HG03045 (cell line): ENCODE measurements around the gene SCAMP4.

Experiments used
- ATAC-seq: cut with Tn5 transposase; IDR thresholded peaks from one replicate; pipeline ENCODE4 v1.9.1; 2021; ENCODE audit warnings: mild to moderate bottlenecking, moderate library complexity; ENCODE audit not compliant: unreplicated experiment

SCAMP4 gene

DNA sequence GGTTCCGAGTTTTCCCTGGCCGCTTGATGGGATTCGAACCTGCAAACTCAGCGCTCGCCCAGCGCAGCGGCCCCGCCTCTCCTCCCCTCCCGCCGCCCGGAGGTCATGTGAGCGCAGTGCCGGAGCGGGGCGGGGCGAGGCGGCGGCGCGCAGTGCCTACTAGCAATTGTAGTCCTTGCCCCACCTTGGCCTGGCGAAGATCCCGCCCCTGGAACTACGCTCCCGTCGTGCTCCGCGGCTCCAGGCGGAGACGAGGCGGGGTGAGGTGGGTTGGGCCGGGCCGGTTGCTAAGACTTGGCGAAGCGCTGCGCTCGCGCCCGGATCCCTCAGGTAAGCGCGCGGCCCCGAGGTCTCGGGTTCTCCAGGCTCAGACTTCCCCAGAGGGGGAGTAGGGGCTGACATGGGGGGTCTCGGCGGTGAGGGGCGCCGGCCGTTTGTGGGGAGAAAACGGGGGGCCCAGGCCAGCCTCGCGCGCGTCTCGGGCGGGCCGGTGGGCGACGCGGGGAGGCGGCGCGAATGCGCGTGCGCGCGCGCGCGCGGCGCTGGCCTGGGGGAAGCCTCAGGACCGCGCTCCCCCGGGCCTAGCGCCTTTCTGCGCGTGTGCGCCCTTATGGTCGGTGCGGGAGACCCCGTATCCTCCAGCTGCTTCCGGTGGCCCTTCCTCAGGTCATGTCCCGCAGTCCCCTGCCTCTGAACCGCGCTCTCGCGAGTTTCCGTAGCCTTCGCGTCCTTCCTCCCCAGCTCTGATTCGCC, at the start of gene SCAMP4, which contains the start of gene ADAT3:
TSS of gene SCAMP4 (plus strand) at position 290 of the 753 bp plus-strand sequence. CDS start 9,621 bp downstream, outside the sequence.
TSS of gene ADAT3 (plus strand) at position 290 of the 753 bp plus-strand sequence. CDS start 6,649 bp downstream, outside the sequence.
- ATAC-seq: peak; percentile 78

DNA sequence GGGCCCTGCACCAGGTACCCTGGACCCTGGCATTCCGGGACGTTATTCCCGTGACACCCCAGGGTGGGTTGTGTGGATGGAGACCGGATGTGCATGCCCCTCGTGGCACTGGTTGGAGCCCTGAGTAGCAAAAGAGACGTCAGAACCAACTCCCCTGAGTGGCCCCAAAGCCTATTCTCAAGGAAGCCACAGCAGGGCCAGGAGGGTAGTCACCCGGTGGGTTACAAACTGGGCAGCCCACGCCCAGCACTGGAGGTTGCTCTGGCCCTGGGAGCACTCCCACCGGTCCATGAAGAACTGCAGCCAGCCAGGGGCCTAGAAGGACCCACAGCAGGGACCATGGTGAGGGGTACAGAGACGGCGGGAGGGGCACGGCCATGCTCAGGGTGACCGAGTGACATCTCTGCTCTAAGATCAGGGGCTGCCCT, 49.4 kb upstream of the SCAMP4 start:
- ATAC-seq: peak; percentile 5

- ATAC-seq: no peak
Measured at GRCh38 chr19:1856345-1856697, 48.9 kb upstream of the SCAMP4 start.

GRCh38 chr19:1856698-1857603, 48.2 kb upstream of the SCAMP4 start:
- peak; percentile 31 for ATAC-seq

DNA sequence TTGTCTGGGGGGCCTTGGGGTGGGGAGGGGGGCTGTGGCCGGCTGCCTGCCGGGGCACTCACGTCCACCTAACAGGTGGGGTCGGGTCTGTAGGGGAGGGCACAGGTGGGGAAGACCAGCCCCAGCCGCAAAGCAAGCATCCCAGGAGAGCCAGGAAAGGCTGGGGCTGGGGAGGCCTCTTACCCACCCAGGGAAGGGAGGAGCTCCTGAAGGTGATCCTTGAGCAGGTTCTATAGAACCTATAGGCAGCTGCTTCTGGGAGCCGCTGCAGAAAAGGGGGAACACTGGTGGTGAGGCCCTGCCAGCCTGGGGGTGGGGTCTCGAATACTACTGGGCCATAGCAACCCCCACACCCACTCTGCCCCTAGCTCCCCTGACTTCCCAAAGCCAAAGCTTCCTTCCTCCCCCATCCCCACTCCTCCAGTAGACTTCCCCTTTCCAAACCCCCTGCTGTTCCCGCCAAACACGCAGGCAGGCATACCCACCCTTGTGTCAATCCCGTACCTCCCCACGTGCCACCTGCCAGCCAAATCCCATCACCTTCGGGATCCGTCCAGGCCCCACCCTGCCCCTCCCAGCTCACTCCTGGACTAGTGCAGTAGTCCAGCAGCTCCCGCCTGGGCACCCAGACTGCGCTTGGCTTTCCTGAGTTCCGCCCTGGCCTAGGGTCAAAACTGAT, 47.4 kb upstream of the SCAMP4 start:
- no peak for ATAC-seq

DNA sequence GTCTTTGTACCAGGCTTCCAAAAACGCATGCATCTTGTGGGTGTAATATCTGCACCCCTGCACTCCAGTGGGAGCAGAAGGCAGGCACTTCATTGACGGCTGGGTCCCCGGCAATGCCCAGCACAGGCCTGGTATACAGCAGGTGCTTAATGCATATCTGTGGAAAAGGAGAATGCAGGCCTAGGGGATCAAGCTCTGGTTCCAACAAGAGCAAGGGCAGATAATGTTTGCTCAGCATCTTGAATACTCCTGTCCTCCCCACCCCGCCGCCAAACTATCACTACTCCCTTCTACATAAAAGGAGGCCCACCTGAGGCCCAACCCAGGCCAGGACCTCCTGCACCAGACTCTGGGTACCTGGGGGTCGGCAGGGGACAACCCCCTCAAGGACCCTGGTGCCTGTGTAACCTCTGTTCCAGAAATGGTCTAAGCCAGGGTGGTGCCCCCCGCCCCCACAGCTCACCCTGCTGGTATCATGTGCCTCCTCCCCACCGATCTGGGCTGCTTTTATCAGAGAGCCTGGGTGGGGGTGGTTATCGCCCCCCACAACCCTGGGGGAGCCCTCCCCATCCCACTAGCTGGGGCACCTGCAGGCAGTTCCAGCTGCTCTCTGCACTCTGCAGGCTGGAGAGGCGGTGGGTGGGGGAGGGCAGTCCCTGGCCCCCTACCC, 46.7 kb upstream of the SCAMP4 start:
- no peak for ATAC-seq

GRCh38 chr19:1859331-1859781, 45.8 kb upstream of the SCAMP4 start:
- no peak for ATAC-seq

DNA sequence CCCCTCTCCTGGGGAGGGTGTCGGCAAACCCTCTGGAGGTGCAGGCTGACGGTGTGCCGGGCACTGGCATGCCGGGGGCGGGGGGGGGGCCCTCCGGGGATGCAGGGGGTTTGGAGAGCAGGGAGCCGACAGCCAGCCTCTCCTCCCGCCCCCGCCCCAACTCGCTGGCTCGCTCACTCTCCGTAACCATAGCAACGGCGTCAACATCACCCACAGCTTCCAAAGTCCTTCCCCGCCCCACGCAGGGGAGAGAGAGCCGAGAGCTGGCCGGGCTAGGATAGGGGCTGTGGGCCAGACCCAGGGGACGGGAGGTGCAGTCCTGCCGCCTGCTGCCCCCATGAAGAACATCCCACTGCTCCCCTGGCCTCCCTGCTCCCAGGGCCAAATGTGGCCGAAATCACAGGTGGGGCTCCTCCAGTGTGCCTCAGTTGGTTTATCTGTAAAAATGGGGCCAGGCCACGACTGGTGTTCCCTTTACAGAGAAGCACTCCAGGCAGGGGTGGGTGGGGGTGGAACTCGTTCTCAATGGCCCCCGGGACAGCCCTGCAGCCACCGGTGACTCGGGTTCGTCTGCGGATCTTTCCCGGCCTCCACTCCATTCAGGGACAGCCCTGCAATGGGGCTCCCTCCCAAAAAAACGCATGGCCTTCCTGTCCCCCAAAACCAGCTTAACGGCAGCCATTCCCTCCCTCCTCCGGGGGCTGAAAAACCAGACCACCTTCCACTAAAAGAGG, 45.0 kb upstream of the SCAMP4 start:
- no peak for ATAC-seq

DNA sequence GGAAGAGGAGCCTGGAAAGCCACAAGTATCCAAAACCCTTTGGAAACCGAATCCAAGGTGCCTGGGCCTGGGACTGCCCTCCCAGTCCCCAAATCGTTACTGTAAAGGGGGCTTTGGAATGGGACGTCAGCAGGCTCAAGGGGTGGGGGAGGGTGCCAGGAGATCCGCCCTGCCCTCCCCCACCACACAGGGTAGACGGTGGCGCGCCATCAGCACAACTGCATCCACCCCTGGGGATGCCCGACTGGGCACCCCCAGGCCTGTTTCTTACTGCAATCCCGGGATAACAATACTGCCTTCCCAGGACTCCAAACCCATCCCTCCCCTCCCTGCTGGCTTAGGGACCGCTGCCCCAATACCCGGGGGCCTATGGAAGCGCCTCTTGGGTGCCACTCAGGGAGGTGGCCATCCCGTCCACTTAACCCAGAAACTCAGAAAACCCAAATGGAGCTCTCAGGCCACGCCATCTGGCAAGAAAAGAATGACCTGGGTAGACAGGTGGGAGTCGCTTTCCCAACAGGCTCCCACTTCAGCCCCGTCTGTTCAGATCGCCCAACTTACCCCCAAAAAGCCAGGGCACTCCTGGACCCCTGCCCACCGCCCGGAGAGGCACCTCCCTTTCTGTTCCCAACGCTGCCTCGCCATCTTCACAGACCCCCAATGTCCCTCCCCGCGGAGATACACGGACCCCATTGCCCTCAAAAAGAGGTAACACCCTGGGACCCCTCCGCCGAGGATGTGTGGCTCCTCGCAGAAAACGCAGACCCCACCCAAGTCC, 44.2 kb upstream of the SCAMP4 start:
- no peak for ATAC-seq

DNA sequence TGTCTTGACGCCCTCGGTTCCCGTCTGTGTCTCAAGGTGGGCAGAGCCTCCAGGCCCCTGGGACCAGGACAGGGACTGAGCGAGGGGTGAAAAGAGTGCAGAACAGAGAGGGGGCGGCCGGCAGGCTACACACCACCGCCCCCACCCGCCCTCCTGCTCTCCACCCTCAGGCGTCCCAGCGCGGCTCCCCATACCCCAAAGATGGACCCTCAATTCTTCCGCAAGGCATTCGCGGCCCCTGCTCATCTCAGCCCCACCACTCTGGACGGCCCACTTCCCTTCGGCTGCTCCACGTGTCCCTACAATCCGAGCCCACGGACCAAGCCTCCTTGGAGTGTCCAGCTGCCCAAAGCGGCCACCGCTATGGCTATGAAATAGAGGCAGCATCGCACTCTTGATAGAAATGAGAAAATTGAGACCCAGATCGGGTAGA, 43.6 kb upstream of the SCAMP4 start:
- no peak for ATAC-seq

GRCh38 chr19:1862068-1862423, 43.2 kb upstream of the SCAMP4 start:
- ATAC-seq: no peak

GRCh38 chr19:1862424-1863327, 42.5 kb upstream of the SCAMP4 start:
- peak; percentile 27 for ATAC-seq

DNA sequence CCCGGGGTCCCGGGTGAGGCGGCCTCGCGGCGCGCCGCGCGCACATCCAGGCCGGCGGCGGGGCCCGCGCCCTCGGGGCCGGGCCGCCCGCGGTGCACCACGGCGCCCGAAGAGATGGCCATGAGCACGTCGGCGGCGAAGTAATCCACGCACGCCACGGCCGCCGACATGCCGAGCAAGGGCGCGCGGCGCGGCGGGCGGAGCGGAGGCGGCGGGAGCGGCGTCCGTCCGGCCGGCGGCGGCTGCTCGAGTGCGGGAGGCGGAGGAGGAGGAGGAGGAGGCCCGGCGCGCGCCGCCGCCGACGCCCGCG, 41.9 kb upstream of the SCAMP4 start, which contains the start of gene KLF16:
TSS of gene KLF16 (minus strand) at position 252 of the 310 bp plus-strand sequence. CDS start at position 170, 82 bp downstream.
- no peak for ATAC-seq

DNA sequence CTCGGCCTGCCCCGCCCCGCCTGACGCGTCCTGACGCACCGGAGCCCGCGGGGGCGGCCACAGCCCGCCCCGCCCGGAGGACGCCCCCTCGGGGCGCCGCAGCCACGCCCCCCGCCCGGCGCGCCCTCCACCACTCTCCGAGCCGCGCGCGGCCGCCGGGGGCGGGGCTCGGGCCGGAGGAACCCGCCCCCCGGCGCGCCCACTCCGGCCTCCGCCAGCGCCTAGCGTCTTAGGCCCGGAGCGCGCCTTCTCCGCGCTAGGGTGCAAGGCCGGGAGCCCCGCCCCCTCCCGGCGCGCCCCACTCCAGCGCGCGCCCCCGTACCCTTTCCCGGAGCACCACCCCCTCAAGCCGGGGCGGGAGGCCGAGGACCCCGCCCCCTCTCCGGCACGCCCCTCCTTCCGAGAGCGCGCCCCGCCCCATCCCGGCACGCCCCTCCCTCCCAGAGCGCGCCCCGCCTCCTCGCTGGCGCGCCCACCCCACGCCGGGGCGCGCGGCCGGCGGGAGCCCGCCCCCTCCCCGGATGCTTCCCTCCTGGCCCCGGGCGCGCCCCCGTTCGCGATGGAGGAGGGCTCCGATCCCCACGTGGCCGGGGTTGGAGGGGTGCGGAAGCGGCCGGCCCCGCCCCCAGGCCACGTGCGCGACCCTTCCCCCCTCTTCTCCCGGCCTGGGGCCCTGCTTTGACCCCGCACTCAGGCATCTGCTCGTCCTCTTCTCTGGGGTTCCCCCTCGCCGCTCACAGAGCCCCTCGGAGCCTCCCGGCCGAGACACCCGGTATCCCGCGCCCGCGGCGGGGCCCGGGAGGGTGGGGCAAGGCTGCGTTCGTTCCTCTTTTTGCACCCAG, 41.3 kb upstream of the SCAMP4 start:
- peak; percentile 62 for ATAC-seq

- peak; percentile 25 for ATAC-seq
Measured at GRCh38 chr19:1864480-1865171, 40.6 kb upstream of the SCAMP4 start.

DNA sequence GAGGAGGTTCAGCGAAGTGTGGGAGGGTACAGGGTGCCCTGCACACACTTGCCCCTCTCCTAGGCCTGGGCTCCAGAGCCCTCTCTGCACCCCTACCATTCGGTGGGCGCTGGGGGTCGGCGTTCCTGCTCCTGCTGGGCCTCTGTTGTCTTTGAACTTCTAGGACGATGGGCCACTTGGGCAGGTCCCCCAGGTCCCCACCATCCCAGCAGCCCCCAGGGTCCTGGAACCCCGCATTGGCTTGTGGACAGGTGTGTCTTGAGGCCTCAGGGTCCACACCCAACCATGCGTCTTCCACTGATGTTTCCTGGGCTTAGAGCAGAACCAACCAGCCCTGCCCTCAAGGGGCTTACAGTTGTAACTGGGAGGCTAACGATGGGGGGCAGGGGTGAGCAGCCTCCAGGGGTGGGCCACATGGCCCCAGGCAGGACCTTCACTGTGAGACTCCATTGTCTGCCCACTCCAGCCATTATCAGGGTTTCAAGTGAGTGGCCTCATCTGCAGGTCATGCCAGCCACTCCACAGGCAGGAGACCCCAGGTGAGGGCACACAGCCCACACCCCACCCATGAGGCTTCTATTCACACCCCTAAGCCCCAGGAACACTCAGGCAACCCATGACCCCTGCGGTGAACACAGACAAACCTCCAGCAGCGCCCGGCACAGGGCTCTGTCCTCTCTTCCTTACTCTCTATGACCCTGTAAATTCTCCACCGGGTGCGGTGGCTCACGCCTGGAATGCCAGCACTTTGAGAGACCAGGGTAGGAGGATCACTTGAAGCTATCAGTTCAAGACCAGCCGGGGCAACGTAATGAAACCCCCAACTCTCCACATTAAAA, 39.8 kb upstream of the SCAMP4 start:
- no peak for ATAC-seq
